Thyroid gland (tissue), 4 donors: ENCODE results near the gene INPP4A. TPM values are rescaled to one million over a fixed set of nuclear protein-coding genes. Genes with fewer than 3 reads are reported as not detected.

Experiments used
- DNase-seq, 2 donors: peaks; one replicate each; pipeline ENCODE4 v3.0.0-alpha.2; 2019
- H3K27ac ChIP-seq, 3 donors: fragments of 200-600 bp; sonication (generic); 1 replicate in 2 of 3; 2 replicates in 1 of 3; pipeline ENCODE4 v1.5.1; 2016 to 2019; ENCODE audit warnings: mild to moderate bottlenecking in 1 of 3, moderate library complexity in 1 of 3
- H3K27me3 ChIP-seq: fragments of 200-600 bp; sonication (generic); one replicate; pipeline ENCODE4 v1.5.1; 2019
- H3K36me3 ChIP-seq, 2 donors: fragments of 200-600 bp; sonication (generic); one replicate each; pipeline ENCODE4 v1.5.1; 2016 to 2019
- H3K4me1 ChIP-seq, 2 donors: fragments of 200-600 bp; sonication (generic); one replicate each; pipeline ENCODE4 v1.5.1; 2017 to 2019
- H3K4me3 ChIP-seq, 3 donors: fragments of 200-600 bp; sonication (generic); replicated peaks in 1 of 3; 1 replicate in 2 of 3; 2 replicates in 1 of 3; pipeline ENCODE4 v1.5.1; 2016; ENCODE audit warnings: mild to moderate bottlenecking in 1 of 3
- H3K9me3 ChIP-seq: fragments of 200-600 bp; sonication (generic); one replicate; pipeline ENCODE4 v1.5.1; 2017
- CTCF ChIP-seq, 6 experiments: fragments of 200-600 bp in 3 of 6; fragments of 450-650 bp in 3 of 6; sonication (generic) in 3 of 6; IDR thresholded peaks; one replicate each; pipeline ENCODE4 v1.5.1; 2016 to 2019; ENCODE audit warnings: antibody characterized with exemption in 6 of 6, mild to moderate bottlenecking in 2 of 6, inconsistent platforms in 1 of 6, moderate library complexity in 1 of 6
- POLR2A ChIP-seq, 2 donors: fragments of 450-650 bp; IDR thresholded peaks; one replicate each; pipeline ENCODE4 v1.6.1; 2017; ENCODE audit warnings: antibody characterized with exemption in 2 of 2, mild to moderate bottlenecking in 2 of 2, moderate library complexity in 1 of 2
- WGBS, 2 donors: methylation state at CpG; one replicate each; pipeline ENCODE4 v1.1.5; 2017; 5-methylcytosine and 5-hydroxymethylcytosine counted together
- intact Hi-C: fragments of 100-400 bp; cut with DNase I; formaldehyde crosslinking; loops from one replicate; pipeline ENCODE4 v1.15.1; 2023
- total RNA-seq, 4 donors: library from RNA; depleted of rRNA; stranded (reverse); fragments of >200 nt; gene quantifications; one replicate each; pipeline ENCODE4 v1.2.3, GENCODE V29; 2016

INPP4A gene
- total RNA-seq, 4 donors from 2014 or later, result 18.9 to 24.9 (median 23.8) TPM

GRCh38 chr2:98539056-98539735 lies 94.5 kb downstream of the INPP4A start:
- no peak overlapping the region for H3K4me3 ChIP-seq
- TF ChIP-seq POLR2A (IDR thresholded peaks at IDR 0.05) (no peak), CTCF (IDR thresholded peaks at IDR 0.05) (no peak)
- peaks cover 0 to 3% of the 10 kb centered on the region in 2 donors for H3K4me1 ChIP-seq
- H3K9me3 ChIP-seq, result no peaks in the 10 kb centered on the region
- 96 to 98% methylated on average over 13 of the region's 13 CpGs for WGBS, 2 donors
- intact Hi-C loops, result no loop called here
- no peak for DNase-seq
- no peaks in the 10 kb centered on the region for H3K27me3 ChIP-seq
- H3K36me3 ChIP-seq, result peaks cover 5 to 29% of the 10 kb centered on the region in 2 donors
- H3K27ac ChIP-seq, result no peak overlapping the region

DNA sequence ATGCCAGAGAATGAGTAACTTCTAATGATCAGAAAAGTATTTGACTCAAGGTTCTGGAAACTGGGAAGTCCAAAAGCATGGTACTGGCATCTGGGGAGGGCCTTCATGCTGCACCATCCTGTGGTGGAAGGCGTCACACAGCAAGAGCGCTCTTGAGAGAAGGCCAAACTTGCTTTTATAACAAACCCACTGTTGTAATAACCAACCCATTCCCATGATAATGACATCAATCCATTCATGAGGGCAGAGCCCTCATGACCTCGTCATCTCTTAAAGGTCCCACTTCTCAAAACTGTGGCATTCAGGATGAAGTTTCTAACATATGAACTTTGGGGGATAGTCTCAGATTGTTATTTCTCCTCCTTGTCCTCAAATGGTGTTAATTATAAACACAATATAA lies 95.9 kb downstream of the INPP4A start:
- DNase-seq, result no peak

GRCh38 chr2:98541489-98541888 lies 96.8 kb downstream of the INPP4A start:
- no peak overlapping the region for H3K4me3 ChIP-seq

More for the DNA sequence above, 95.9 kb downstream of the INPP4A start:
- peaks cover 0 to 3% of the 10 kb centered on the region in 2 donors for H3K4me1 ChIP-seq
- intact Hi-C loops, result no loop called here
- no peaks in the 10 kb centered on the region for H3K27me3 ChIP-seq
- 91 to 95% methylated on average over 3 of the region's 3 CpGs for WGBS, 2 donors
- no peak overlapping the region for H3K4me3 ChIP-seq
- H3K36me3 ChIP-seq, result peaks cover 8 to 29% of the 10 kb centered on the region in 2 donors
- H3K27ac ChIP-seq, result no peak overlapping the region
- H3K9me3 ChIP-seq, result no peaks in the 10 kb centered on the region
- TF ChIP-seq POLR2A (IDR thresholded peaks at IDR 0.05), result no peak
- TF ChIP-seq CTCF (IDR thresholded peaks at IDR 0.05), result no peak

DNA sequence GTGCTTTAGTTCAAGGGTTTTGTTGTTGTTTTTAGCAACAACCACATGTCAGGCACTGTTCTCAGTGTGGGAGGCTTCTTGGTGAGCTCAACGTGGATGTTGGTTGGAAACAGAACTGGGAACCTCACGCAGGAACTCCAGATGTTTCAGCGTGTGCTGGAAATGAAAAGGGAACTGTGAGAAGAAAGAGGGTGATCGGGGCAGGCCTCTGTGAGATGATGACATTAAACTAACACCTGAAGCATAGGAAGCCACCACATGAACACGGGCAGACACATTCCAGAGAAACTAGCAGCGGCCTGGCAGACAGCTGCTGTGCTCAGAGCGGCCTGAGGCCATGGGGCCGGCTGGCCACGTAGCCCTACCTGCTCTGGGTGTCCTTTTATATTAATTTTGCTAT lies 97.2 kb downstream of the INPP4A start:
- no peaks in the 10 kb centered on the region for H3K9me3 ChIP-seq
- DNase-seq, result peak; percentile 14 to 16
- 60 to 67% methylated on average over 9 of the region's 9 CpGs for WGBS, 2 donors
- no peak for TF ChIP-seq POLR2A (IDR thresholded peaks at IDR 0.05)
- no peak overlapping the region for H3K27ac ChIP-seq
- no peak overlapping the region for H3K4me3 ChIP-seq
- no peaks in the 10 kb centered on the region for H3K27me3 ChIP-seq
- peaks cover 0 to 3% of the 10 kb centered on the region in 2 donors for H3K4me1 ChIP-seq
- peaks cover 21 to 29% of the 10 kb centered on the region in 2 donors for H3K36me3 ChIP-seq
- intact Hi-C loops, result no loop called here

More at GRCh38 chr2:98541489-98541888, 96.8 kb downstream of the INPP4A start:
- intact Hi-C loops, result no loop called here
- DNase-seq, result no peak
- Histone ChIP-seq H3K27me3 (no peaks in the 10 kb centered on the region), H3K36me3 (peaks cover 17 to 29% of the 10 kb centered on the region in 2 donors), H3K27ac (no peak overlapping the region), H3K4me1 (peaks cover 0 to 3% of the 10 kb centered on the region in 2 donors), H3K9me3 (no peaks in the 10 kb centered on the region)
- TF ChIP-seq CTCF (IDR thresholded peaks at IDR 0.05) (no peak), POLR2A (IDR thresholded peaks at IDR 0.05) (no peak)

GRCh38 chr2:98543214-98543613 lies 98.6 kb downstream of the INPP4A start:
- H3K27me3 ChIP-seq, result no peaks in the 10 kb centered on the region
- 94 to 96% methylated on average over 9 to 11 of the region's 11 CpGs for WGBS, 2 donors
- H3K27ac ChIP-seq, result no peak overlapping the region
- no peak for TF ChIP-seq POLR2A (IDR thresholded peaks at IDR 0.05)
- TF ChIP-seq CTCF (IDR thresholded peaks at IDR 0.05), result no peak
- DNase-seq, result no peak
- no peak overlapping the region for H3K4me3 ChIP-seq
- H3K9me3 ChIP-seq, result no peaks in the 10 kb centered on the region
- peaks cover 21% of the 10 kb centered on the region in 2 donors for H3K36me3 ChIP-seq
- H3K4me1 ChIP-seq, result peaks cover 0 to 3% of the 10 kb centered on the region in 2 donors
- intact Hi-C loops, result no loop called here
